ENCODE data around the gene CTBP2.
"Not testable (repeated sequence)": the region's sequence is repeated elsewhere in the genome, so short reads cannot be mapped to it uniquely, and the experiment has no call there.

The CTBP2 gene

GRCh38 chr10:125186431-125187170 lies 26.2 kb upstream of the CTBP2 start:
- no peak for DNase-seq (ENCODE audit: low spot score)

- DNase-seq (ENCODE audit: low spot score), result not testable (repeated sequence)
Observed at GRCh38 chr10:125179107-125179506, 18.7 kb upstream of the CTBP2 start.

- no peak for DNase-seq (ENCODE audit: low spot score)
Observed at GRCh38 chr10:125177641-125178640, 17.6 kb upstream of the CTBP2 start.

GRCh38 chr10:125175807-125176206 lies 15.4 kb upstream of the CTBP2 start:
- no peak for DNase-seq (ENCODE audit: low spot score)

- DNase-seq (ENCODE audit: low spot score), result no peak
Observed at GRCh38 chr10:125174360-125174759, 14.0 kb upstream of the CTBP2 start.

- DNase-seq (ENCODE audit: low spot score), result no peak
Observed at GRCh38 chr10:125172694-125173093, 12.3 kb upstream of the CTBP2 start.

- DNase-seq (ENCODE audit: low spot score), result no peak
Observed at GRCh38 chr10:125171402-125172306, 11.3 kb upstream of the CTBP2 start.

GRCh38 chr10:125169915-125170314 lies 9.6 kb upstream of the CTBP2 start:
- DNase-seq (ENCODE audit: low spot score), result no peak

- no peak for DNase-seq (ENCODE audit: low spot score)
Observed at GRCh38 chr10:125169279-125169678, 8.9 kb upstream of the CTBP2 start.

GRCh38 chr10:125166658-125167057 lies 6.3 kb upstream of the CTBP2 start:
- no peak for DNase-seq (ENCODE audit: low spot score)

GRCh38 chr10:125165584-125166573 lies 5.5 kb upstream of the CTBP2 start:
- no peak for DNase-seq (ENCODE audit: low spot score)

- DNase-seq (ENCODE audit: low spot score), result no peak
Observed at GRCh38 chr10:125164421-125164820, 4.1 kb upstream of the CTBP2 start.

- DNase-seq (ENCODE audit: low spot score), result no peak
Observed at GRCh38 chr10:125163803-125164202, 3.4 kb upstream of the CTBP2 start.

- not testable (repeated sequence) for DNase-seq (ENCODE audit: low spot score)
Observed at GRCh38 chr10:125163312-125163711, 2.9 kb upstream of the CTBP2 start.

GRCh38 chr10:125162120-125162931 lies 2.0 kb upstream of the CTBP2 start:
- DNase-seq (ENCODE audit: low spot score), result no peak

- DNase-seq (ENCODE audit: low spot score), result no peak
Observed at GRCh38 chr10:125161707-125162119, 1.4 kb upstream of the CTBP2 start.

GRCh38 chr10:125160856-125161706 lies 718 bp upstream of the CTBP2 start:
- DNase-seq (ENCODE audit: low spot score), result peak; percentile 92

GRCh38 chr10:125159486-125159931 lies 854 bp downstream of the CTBP2 start:
- DNase-seq (ENCODE audit: low spot score), result peak; percentile 62

Measured in GM03348 (cell line).